HG03558 (cell line): ENCODE data around the gene EEIG1.

Source experiments
- ATAC-seq: cut with Tn5 transposase; IDR thresholded peaks from one replicate; pipeline ENCODE4 v1.9.1; 2021; ENCODE audit warnings: moderate number of reproducible peaks; ENCODE audit not compliant: unreplicated experiment; ENCODE audit errors: extremely low read depth

EEIG1 gene

GRCh38 chr9:128001779-128002298, 21.1 kb upstream of the EEIG1 start:
- no peak for ATAC-seq

- ATAC-seq: no peak
These were observed 20.5 kb upstream of the EEIG1 start for GRCh38 chr9:128001151-128001778.

- ATAC-seq: no peak
These were observed 18.7 kb upstream of the EEIG1 start for GRCh38 chr9:127999461-127999860.

- ATAC-seq: no peak
These were observed 12.9 kb upstream of the EEIG1 start for GRCh38 chr9:127993721-127994120.

GRCh38 chr9:127991757-127992274, 11.0 kb upstream of the EEIG1 start:
- ATAC-seq: no peak

- no peak for ATAC-seq
These were observed 10.4 kb upstream of the EEIG1 start for GRCh38 chr9:127991017-127991756.

GRCh38 chr9:127990554-127990953, 9.8 kb upstream of the EEIG1 start:
- ATAC-seq: no peak

- no peak for ATAC-seq
These were observed 8.3 kb upstream of the EEIG1 start for GRCh38 chr9:127989094-127989493.

- no peak for ATAC-seq
These were observed 6.4 kb upstream of the EEIG1 start for GRCh38 chr9:127987103-127987614.

- ATAC-seq: no peak
These were observed 4.2 kb upstream of the EEIG1 start for GRCh38 chr9:127985011-127985410.

GRCh38 chr9:127983847-127984289, 3.1 kb upstream of the EEIG1 start:
- ATAC-seq: peak; percentile 23

- no peak for ATAC-seq
These were observed 2.1 kb upstream of the EEIG1 start for GRCh38 chr9:127982912-127983311.

- ATAC-seq: no peak
These were observed 851 bp upstream of the EEIG1 start for GRCh38 chr9:127981559-127982121.

- ATAC-seq: no peak
These were observed 606 bp downstream of the EEIG1 start for GRCh38 chr9:127980060-127980705.

- ATAC-seq: no peak
These were observed 1.3 kb downstream of the EEIG1 start for GRCh38 chr9:127979333-127980059.

- no peak for ATAC-seq
These were observed 1.8 kb downstream of the EEIG1 start for GRCh38 chr9:127979015-127979332.

- no peak for ATAC-seq
These were observed 2.7 kb downstream of the EEIG1 start for GRCh38 chr9:127977884-127978647.

GRCh38 chr9:127977009-127977883, 3.5 kb downstream of the EEIG1 start:
- ATAC-seq: no peak
